T-helper 2 cell (primary cell): ENCODE measurements around the gene RGS9BP.
"Not testable (repeated sequence)": the region's sequence is repeated elsewhere in the genome, so short reads cannot be mapped to it uniquely, and the experiment has no call there.

Experiments
- DNase-seq, 5 experiments: peaks; one replicate each; pipeline versions ENCODE4 v3.0.0 to v3.0.0-alpha.2; 2012 to 2022

RGS9BP gene

DNA sequence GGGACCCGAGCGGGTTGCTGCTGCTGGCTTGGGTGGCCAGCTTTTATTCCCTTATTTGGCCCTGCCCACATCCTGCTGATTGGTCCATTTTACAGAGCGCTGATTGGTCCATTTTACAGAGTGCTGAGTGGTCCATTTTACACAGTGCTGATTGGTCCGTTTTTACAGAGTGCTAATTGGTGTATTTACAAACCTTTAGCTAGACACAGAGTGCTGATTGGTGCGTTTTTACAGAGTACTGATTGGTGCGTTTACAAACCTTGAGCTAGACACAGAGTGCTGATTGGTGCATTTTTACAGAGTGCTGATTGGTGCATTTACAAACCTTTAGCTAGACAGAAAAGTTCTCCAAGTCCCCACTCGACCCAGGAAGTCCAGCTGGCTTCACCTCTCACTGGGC, 24.5 kb downstream of the RGS9BP start:
- not testable (repeated sequence) for DNase-seq

DNA sequence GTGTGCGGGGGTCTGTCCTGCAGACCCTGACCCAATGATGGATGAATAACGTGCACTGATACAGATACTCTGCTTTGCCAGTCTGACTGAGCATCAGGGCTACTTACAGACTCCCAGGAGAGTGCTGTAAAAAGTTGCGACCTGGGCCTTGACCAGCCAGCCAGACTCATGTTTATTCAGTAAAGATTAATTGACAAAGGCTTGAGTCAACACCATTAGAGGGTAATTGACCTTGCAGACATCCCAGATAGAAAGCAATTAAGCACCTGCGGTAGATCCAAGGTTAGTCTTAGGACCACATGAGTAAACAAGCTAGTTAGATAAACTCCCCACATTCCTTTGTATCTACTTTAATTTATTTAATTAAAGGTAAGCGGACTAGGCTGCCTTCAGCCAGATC, 26.4 kb downstream of the RGS9BP start:
- no peak for DNase-seq

DNA sequence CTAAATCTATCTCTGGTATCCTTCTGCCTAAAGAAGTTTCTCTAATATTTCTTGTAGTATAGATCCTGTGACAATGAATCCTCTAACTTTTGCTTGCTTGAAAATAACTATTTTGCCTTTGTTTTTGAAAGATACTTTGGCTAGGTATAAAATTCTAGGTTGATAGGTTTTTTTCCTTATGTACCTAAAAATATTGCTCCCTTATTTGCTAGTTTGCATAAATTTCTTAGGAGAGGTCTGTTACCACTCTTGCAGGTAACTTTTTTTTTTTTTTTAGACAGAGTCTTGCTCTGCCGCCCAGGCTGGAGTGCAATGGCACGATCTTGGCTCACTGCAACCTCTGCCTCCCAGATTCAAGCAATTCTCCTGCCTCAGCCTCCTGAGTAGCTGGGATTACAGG, 28.4 kb downstream of the RGS9BP start:
- not testable (repeated sequence) for DNase-seq

DNA sequence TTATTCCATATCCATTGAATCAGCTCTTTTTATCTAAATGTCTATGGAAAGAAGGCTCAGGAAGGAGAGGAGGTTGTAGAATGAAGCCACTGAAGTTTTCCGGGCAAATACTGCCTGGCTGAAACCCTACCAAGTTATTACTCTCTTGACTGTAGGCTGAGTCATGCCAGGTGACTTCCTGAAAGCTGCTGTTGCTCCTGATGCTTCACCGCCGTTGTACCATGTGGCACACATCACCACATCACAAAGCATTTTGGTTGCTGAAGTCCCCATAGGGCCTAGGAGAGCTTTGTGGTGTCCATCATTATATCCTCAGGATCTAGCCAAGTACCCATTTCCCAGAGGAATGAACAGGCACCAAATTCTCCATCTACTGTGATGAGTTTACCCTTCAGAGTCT, 32.8 kb downstream of the RGS9BP start:
- DNase-seq, result peak in 1 of 5 experiments; percentile 60

DNA sequence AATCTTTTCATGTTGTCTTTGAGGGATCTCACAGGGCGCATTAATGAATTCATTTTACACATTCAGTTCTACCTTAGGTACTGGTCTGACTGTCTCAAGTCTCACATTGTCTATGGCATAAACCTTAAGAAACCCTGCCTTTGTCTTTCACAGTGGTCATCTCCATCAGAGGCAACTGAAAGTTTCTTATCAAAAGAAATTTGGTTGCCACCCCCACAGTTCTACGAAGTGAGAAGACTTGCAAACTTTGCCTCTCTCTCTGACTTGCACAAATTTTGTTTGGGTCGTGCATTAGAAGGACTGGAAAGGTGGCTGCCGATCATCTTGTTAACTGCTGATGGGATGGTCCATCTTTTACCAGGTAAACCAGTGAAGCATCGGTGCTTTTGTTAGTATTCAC, 33.4 kb downstream of the RGS9BP start:
- no peak for DNase-seq

DNA sequence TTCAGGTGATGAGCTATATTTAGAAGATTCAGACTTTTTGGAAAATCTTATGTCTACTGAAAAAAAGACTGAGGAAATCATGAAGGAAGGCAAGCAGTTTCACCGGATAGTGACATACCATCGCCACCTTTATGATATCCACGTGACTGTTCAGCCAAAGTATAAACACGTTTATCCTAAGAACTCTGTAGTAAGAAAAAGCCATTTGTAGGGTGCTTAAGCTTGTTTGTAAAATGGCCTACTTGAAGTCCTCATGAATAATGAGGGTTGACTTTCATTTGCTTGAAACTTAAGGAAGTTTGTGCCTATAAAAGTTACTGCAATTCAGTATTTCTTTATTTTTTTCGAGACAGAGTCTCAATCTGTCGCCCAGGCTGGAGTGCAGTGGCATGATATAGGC, 36.1 kb downstream of the RGS9BP start:
- DNase-seq, result no peak

DNA sequence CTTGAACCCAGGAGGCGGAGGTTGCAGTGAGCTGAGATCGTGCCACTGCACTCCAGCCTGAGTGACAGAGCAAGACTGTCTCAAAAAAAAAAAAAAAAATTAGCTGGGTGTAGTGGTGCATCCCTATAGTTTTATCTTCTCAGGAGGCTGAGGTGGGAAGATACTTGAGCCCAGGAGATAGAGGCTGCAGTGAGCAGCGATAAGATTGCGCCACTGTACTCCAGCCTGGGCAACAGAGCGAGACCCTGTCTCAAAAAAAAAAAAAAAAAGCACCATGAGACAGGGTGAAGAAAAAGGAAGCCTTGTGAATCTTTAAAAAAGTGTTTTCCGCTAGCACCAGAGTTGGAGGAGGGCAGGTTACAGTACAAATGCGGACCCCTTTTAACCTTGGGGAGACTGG, 40.6 kb downstream of the RGS9BP start:
- not testable (repeated sequence) for DNase-seq

DNA sequence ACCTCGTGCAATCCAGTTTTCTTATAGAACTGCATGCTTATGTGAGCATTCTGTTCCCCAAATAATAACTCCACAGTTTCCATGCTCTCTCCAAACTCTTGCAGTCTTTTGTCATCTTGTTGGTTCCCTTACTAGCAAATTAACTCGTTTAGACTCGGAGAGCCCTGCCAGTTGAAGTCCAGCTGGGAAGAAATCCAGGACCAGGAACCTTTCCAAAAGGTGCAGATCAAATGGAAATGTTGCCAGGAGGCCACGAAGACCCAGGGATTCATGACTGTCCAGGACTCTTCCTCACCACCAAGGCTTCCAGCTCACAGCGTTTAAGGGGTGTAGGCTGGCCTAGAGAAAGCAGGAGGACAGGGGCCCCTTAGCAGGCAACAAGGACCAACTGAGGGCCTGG, 41.8 kb downstream of the RGS9BP start:
- no peak for DNase-seq

DNA sequence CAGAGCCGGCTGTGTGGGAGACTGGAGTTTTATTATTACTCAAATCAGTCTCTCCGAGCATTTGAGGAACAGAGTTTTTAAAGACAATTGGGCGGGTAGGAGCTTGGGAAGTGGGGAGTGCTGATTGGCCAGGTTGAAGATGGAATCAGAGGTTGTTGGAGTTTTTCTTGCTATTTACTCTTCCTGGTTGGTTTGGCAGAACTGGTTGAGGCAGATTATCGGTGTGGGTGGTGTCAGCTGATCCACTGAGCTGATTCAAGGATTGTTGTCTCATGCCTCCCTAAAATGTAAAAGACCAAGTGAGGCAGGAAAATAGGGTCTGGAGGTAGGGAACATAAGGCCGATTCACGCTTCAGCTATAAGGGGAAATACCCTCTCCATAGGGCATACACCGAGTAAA, 42.6 kb downstream of the RGS9BP start:
- DNase-seq, result no peak

DNA sequence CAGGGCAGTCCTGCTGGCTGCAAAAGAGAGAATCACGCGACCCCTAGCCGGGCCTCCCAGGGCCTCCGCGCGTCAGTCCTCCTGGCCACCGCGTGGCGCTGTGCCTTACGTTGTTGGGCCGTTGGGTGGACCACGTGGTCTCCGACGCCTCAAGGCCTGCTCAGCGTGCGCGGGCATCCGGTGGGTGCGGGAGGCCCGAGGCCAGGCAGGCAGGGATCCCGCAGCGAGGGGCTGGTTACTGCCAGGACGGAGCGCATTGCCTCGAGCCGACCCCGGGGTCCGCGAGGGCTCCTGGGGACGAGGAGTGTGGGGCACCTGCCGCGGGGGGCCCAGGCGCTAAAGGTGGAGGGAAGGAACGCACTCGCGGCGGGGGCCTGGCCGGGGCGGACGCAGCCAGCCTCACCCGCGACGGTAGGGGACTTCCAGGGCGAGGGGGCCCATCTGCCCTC, 44.0 kb downstream of the RGS9BP start, which contains the start of gene TDRD12:
TSS of gene TDRD12 (plus strand) at position 157 of the 449 bp plus-strand sequence. CDS start 306 bp downstream, outside the sequence.
- no peak for DNase-seq

DNA sequence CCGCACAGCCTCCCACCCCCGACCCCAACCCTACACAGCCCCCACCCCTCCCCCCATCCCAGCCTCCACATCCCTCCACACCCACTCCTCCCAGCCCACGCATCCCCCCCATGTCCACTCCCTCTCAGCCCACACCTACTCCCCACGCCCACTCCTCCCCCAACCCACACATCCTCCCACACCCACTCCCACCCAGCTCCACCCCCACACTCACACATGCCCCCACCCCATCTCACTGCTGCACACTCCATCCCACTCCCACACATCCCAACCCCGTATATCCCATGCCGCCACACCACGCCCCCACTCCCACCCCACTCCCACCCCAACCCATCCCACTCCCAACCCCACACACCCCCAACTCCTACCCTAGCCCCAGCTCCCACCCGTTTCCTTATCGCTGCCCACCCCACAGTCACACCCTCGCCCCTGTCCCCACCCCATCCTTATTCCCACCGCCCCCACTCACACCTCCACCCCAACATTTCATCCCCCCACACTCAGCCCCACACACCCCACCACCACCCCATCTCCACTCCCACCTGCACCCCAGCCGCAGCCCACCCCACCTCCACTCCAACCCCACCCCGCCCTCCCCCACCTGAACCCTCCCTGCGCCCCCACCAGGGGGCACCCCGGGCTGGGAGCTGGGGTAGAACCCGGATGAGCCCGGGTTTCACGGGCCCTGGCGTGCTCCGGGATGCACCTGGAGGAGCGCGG, 44.7 kb downstream of the RGS9BP start:
- DNase-seq, result no peak

DNA sequence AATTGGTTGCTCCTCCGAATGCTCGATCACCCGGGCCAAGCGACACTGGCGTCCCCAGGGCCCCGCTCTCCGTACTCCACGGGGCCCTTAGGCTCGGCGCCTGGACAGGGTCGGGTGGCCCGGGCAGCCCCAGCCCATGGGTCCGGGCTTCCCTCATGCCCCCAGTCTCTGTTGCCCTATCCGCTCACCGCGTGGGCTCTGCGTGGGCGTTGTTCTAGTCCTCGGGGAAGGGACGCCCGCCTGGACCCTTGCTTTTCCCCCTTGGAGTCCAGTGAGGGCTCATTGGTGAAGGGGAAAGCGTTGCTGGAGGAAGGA, 45.2 kb downstream of the RGS9BP start:
- DNase-seq, result no peak
